HG03103 (cell line): ENCODE results near the gene SUV39H1.

ENCODE experiments used
- ATAC-seq: cut with Tn5 transposase; IDR thresholded peaks from one replicate; pipeline ENCODE4 v1.9.1; 2021; ENCODE audit warnings: low read depth; ENCODE audit not compliant: unreplicated experiment

SUV39H1 gene

DNA sequence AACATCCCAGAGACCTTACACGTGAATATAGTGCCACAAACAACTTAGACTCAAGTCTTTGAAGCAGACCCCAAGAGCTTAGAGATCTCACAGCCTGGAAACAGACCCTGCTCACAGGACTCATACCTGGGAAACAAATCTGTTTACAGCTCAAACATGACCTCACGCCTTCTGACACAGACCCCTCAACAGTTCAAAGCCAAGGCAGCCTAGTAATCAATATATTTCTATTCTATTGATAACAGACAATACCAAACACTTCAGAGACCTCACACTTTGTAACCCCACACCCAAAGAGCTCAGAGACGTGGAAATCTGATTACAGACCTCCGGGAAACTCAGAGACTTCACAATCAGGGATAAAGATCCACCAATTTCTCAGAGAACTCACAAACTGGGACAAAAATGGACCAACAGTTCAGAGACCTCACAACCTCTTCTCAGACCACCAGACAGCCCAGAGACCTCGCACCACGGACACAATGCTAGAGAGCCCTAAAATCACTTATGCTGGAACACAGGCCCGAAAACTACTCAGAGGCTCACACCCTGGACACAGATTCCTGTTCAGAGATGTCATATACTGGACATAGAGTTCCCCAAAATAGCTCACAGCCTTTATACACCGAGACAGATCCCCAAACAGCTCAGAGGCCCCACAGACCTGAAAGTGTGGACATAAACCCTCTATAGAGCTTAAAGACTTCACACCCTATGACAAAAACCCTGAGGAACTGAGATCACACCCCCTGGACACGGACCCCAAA lies 14.8 kb downstream of the SUV39H1 start:
- no peak for ATAC-seq

DNA sequence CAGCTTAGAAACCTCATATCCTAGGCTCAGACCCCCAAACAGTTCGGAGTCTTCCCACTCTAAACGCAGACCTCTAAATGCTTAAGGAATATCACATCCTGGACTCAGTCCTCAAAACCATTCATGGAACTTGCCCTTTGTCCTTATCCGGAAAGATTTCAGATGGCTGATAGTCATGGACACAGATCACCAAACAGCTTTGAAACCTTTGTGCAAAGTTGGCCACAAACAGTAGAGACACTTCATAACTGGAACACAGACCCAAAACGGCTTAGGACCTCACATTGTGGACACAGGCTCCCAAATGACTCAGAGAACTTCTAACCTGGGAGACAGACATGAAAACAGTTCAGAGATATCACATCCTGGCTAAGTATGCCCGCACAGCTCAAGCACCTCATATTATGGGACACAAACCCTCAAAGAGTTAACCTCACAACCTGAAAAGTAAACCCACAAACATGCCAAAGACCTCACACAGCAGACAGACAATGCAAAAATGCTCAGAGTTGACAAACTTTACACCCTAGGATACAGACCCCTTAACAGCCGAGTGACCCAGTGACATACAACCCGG lies 15.5 kb downstream of the SUV39H1 start:
- no peak for ATAC-seq

DNA sequence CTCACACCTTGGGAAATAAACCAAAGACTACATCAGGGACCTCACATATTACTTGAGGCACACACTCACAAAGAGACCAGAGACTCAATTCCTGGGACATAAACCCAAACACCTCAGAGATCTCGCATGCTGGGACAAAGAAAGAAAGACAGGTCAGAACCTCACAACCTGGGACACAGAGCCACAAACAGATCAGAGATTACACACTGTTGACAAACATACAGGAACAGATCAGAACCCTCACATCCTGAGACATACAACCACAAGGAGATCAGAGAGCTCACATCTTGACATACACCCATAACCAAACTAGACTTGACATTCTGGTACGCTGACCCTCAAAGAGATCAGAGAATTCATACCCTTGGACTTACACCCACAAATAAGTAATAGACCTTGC lies 17.3 kb downstream of the SUV39H1 start:
- ATAC-seq = no peak

DNA sequence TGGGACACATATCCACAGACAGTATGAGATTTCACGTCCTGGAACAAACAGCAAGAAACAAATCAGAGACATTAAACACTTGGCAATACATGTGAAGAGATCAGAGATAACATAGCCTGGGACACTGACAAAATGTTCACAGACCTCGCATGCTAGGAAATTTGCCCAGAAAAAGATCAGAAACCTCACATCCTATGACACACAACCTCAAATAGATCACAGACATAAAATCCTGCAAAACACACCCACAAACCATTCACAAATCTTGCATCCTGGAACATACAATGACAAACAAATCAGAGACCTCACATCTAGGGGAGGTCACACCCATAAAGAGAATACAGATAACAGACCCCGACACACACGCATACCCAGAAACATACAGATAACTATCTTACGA lies 18.0 kb downstream of the SUV39H1 start:
- ATAC-seq = no peak

DNA sequence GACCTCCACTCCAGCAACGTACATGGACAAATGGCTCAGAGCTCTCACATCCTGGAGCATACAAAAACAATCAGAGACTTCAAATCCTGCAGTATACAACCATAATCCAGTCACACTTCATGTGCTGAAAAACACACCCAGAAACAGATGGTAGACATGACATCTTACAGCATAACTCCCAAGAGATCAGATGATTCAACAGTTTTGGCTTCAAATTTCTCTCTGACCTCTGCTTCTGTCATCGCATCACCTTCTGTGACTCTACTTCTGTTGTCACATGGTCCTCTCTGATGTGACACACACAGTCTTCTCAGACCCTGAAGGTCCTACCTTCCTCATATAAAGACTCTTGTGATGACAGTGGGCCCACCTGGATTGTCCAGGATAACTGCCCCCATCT lies 18.5 kb downstream of the SUV39H1 start:
- no peak for ATAC-seq

DNA sequence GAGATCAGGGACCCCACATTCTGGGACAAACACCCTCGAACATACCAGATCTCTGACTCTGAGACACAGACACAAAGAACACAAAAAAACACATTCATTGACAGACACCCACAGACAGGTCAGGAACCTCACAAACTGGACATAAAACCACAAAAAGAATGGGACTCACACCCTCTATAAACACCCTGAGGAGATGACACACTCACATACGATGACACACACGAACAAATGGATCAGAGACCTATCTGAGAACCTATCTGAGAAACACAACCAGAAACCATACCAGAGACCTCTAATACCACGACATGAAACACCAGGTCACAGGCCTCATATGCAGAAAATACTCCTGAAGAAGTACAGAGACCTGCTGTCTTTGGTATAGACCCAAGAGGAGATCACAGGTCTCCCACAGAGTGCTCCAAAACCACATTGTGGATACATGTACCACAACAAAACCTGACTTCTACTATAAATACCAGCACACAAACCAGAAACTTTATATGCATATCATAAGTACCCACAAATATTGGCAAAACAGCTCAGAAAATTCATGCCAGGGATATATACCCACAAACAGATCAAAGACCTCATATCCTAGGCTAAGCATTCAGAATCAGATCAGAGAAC lies 19.5 kb downstream of the SUV39H1 start:
- ATAC-seq = no peak

DNA sequence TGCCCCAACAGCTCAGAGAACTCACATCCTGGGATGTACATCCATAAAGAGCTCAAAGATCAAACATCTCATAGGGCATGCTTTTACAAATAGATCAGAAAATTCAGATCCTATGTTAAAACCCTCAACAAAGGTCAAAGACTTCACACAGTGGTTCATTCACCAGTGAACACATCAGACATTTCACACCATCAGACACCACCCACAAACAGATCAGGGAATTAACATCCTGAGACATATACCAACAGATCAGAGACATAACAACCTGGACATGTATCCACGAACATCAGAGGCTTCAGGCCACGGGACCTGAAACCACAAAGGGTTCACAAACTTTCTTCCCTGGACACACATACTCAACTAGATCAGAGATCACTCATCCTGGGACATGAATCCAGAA lies 23.4 kb downstream of the SUV39H1 start:
- no peak for ATAC-seq

DNA sequence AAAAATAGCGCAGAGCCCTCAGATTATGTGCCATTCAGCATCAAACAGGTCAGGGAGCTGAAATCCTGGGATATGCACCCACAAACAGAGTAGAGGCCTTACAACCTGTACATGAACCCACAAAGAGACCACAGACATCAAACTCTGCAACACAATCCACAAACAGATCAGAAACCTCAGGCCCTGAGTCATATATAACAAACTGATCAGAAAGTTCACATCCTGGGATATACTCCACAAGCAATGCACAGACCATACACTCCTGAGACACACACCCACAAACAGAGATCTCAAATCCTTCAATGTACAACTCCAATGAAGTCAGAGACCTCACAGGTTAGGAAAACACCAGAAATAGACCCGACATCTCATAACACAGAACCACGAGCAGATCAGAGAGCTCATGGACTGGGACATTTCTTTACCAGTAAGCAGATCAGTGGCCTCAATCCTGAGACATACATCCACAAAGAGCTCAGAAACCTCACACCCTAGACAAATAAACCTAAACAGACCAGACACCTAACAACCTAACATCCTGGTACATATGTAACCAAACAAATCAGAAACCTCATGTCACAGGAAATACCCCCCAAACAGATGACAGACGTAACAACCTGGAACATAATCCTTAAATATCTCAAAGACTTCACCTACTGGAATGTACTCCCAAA lies 24.2 kb downstream of the SUV39H1 start:
- ATAC-seq = no peak

DNA sequence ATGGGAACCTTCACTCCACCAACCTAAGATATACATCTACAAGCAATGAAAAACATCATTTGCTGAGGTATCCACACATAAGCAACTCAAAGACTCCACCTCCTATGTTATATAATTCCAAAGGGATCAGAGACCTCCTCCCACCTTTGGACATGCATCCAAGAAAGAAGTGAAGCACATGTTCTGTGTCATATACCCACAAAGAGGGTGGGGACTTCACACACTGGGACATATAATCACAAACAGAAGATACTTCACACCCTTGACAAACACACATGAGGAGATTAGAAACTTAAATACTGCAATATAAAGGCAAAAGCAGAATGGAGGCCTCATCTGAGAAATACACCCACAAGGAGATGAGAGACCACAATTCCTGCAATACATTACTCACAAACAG lies 25.4 kb downstream of the SUV39H1 start:
- no peak for ATAC-seq

DNA sequence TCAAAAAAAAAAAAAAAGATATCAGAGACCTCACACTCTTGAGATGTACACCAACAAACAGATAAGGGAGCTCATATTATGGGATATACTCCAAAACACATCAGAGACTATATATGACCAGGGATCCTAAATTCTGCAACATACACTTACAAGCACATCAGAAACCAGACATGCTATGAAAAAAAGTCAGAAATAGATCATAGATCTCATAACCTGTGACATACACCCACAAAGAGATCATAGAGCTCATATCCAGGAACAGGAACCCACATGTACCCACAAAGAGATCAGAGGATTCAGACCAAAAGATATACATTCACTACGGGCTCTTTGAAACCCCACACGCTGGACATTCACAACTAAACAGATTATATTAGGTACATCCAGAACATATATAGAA lies 30.1 kb downstream of the SUV39H1 start:
- no peak for ATAC-seq

DNA sequence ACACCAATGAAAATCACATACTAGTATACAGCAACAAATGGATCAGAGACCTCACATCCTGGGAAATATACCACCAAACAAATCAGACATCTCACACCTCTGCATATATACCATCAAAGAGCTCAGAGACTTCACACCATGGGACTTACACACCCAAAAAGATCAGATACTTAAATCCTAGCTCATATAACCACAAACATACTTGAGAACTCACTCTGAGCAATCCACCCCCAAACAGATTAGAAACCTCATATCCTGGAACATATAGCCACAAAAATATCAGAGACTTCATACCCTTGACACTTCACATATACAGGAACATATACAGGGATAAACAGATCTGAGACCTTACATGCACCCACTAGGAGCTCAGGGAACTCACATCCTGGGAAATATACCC lies 32.1 kb downstream of the SUV39H1 start:
- ATAC-seq = no peak

DNA sequence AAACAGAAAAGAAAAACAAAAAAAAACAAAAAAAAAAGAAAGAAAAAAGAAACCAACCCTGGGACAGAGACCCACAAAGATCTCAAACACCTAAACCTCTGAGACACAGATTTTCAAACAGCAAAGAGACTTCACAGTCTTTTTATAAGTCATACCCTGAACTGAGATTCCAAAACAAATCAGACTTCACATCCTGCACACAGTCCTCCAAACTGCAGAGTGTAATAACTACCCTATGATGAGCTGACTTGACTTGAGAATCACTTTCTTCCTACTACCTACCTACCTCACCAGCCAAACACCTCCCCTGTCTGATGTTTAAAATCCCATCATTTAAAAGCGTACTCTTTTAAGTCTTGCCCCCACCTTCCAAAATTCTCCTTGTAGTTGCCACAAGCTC lies 39.8 kb downstream of the SUV39H1 start:
- no peak for ATAC-seq

DNA sequence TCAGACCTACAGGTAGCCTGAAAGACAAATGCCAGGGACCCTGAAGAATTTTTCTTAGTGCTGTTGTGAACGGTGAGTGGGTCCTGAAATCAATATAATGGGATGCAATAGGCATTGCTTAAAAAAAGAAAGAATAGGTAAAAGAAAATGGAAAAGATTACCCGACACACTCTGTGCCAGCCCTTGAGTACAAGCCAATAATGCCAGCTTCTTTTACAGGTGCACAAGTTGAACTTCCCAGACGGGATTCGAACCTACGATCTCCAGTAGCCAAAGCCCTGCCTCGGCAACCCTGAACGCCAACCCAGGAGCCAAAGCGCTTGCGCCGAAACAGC lies 40.3 kb downstream of the SUV39H1 start:
- ATAC-seq = no peak

DNA sequence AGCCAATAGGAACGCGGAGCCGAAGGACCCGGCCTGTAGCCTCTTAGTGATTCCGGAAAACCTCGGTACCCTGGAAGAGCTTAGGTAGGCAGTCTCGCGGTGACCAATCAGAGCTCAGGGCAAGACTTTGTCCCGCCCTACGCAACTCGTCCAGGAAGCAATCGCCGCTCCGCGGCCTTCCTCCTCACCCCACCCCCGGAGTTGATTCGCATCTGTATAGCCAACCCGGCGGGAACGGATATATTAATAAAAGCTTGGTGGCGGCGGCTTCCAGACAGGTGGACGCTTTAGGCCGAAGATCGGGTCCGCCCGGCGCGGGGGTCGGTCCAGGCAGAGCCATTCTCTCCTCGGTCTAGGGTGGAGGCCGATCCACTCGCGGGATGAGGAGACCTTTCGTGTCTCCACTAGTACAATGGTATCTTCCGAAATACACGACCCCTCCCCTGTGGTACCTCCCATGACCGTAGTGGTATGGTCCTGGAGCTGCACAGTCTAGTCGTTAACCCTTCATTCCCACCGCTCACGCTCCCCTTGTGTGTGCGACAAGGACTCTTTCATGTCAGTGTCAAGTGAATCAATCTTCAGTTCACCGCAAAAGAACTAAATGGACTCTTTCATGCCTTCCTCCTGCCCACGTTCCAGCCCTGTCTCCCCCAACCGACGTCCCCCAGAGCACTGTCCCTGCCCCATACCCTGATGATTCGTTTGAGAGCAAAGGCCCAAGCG lies 40.8 kb downstream of the SUV39H1 start:
- peak; percentile 91 for ATAC-seq

DNA sequence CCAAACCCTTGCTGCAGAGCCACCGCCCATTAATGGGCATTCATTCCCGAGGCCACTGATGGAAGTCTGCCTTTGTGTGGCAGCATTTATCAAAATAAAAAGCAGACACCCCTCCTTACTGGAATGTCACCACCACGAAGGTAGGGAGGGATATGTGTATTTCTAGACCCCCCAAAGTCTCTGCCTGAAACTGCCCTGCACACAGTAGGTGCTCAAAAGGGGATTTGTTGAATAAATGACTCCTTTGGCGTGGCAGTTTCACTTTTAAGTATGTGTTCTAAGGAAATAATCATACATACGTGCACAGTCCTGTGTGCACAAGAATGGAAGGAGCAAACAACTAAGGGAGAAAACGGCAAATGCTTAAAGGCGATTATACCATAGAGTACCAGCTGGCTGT lies 41.4 kb downstream of the SUV39H1 start:
- no peak for ATAC-seq

DNA sequence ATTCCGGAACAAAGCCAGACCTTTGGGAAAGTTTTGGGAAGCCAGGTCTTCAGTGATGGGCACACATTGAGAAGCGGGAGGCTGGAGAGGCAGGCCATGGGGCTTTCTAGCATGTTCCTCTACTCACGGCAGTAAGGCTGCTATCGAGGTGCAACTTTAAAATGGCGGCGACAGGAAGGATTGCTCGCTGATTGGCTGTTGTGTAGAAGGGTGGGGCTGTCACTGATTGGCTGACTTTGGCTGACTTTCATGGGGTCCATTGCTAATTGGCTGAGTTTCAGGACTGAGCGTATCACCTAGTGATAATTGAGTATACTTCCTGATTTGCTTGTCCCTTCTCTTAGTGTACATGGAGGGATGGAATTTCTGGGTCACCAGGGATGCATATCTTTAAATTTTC lies 45.3 kb downstream of the SUV39H1 start:
- ATAC-seq = no peak

DNA sequence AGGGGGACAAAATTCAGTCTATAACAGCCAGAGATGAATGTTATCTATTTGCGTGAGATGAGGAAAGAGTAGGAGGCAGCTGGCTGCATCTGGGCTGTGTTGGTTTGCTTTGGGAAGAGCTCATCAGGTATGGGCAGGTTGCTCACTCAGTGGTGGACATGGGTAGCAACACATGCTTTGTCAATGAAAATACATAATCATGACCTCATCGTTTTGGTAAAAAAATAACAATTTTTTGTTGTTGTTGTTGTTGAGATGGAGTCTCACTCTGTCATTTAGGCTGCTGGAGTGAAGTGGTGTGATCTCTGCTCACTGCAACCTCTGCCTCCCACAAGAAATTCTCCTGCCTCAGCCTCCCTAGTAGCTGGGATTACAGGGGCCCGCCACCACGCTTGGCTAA lies 48.7 kb downstream of the SUV39H1 start:
- ATAC-seq = no peak

DNA sequence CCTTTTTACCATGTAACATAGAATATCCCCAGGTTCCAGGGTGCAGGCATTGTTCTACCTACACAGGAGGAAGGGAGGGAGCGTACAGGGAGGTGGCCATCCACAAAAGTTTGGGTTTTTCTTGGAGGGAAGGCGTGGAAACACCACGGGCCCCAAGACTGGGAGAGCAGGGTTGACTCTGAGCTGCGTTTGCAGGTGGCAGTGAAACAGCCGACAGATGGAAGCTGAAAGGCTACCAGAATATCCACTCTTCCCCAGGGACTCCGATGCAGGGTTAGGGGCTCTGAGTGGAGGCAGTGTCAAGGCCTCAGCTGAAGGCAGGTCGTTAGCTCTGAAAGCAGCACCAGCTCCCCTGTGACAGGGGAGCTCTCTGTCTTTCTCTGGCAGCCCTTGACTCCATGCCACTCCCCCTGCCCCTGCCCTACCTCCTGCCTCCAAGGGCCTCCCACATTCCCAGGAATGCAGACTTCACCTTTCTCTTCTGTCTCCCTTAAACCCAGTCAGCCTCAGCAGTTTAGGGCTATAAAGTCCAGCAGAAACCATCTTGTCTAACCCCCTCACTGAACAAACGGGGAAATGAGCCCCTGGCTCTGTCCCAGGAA lies 51.0 kb downstream of the SUV39H1 start:
- no peak for ATAC-seq

DNA sequence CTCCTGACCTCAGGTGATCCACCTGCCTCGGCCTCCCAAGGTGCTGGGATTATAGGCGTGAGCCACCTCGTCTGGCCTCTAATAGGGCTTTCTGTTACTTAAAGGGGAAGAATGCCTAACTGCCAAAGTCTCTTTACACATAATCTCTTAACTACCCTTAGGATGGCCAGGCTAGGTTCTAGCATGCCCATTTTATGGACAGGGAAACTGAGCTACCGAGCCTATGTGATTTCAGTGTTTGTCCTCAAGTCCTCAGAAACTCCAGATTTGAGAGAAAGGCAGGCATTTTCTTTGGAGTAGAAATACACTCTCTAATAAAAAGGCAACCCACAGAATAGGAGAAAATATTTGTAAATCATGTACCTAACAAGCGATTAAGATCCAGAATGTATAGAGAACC lies 52.6 kb downstream of the SUV39H1 start:
- no peak for ATAC-seq

DNA sequence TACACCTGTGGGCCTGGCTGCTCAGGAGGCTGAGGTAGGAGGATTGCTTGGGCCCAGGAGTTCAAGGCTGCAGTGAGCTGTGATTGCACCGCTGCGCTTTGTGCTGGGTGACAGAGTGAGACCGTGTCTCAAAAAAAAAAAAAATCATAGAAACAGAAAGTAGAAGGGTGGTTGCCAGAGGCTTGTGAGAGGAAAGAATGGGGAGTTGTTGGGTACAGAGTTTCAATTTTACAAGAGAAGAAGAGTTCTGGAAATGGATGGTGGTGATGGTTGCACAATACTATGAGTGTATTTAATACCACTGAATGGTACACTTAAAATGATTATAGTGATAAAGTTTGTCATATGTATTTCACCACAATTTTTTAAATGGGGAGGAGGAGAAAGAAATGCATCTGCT lies 54.8 kb downstream of the SUV39H1 start:
- ATAC-seq = no peak

DNA sequence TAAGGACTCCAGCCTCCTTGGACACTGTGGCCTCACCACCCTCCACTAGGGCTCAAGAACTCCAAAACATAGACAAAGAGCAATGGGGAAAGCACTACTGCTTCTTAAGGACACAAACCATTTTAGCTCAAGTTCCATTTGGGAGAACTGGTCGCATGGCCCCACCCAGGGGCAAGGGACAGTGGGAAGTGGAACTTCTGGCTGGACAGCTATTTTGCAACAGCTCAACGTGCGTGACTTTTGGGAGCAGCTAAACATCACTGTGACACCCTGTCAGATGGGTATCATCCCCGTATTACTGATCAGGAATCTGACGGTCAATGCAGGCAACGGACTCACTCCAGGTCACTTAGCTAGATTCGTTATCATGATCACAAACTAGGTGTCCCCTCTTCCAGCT lies 56.0 kb downstream of the SUV39H1 start:
- no peak for ATAC-seq
